Skeletal muscle satellite cell (primary cell): Measurements from ENCODE around the gene UGT1A10.

Experiments used
- H3K27me3 ChIP-seq: 2 replicates; pipeline ENCODE4 v1.7.0; 2013; ENCODE audit warnings: low read length; ENCODE audit not compliant: control insufficient read depth, insufficient read depth
- H3K36me3 ChIP-seq: 2 replicates; pipeline ENCODE4 v1.7.0; 2013; ENCODE audit warnings: mild to moderate bottlenecking, control low read depth, low read length; ENCODE audit not compliant: insufficient read depth
- H3K4me1 ChIP-seq: 2 replicates; pipeline ENCODE4 v1.7.0; 2013; ENCODE audit warnings: low read length; ENCODE audit not compliant: control insufficient read depth, insufficient read depth
- H3K4me2 ChIP-seq: 2 replicates; pipeline ENCODE4 v1.7.0; 2013; ENCODE audit warnings: mild to moderate bottlenecking, low read length
- H3K4me3 ChIP-seq: 2 replicates; pipeline ENCODE4 v1.7.0; 2013; ENCODE audit warnings: low read length
- H3K9ac ChIP-seq: 2 replicates; pipeline ENCODE4 v1.7.0; 2013; ENCODE audit warnings: mild to moderate bottlenecking, low read depth, low read length, moderate library complexity
- H3K9me3 ChIP-seq: replicated peaks from 2 replicates; pipeline ENCODE4 v1.7.0; 2013; ENCODE audit warnings: mild to moderate bottlenecking, control low read depth, low read length

The UGT1A10 gene

GRCh38 chr2:233768076-233768475 is 131.8 kb downstream of the UGT1A10 start:
- peaks cover 14% of the 10 kb centered on the region for H3K4me1 ChIP-seq
- H3K9ac ChIP-seq = no peak overlapping the region
- H3K36me3 ChIP-seq = no peaks in the 10 kb centered on the region
- no peak overlapping the region for H3K4me2 ChIP-seq
- H3K4me3 ChIP-seq = no peak overlapping the region
- no peaks in the 10 kb centered on the region for H3K9me3 ChIP-seq
- H3K27me3 ChIP-seq = peaks cover 4% of the 10 kb centered on the region

DNA sequence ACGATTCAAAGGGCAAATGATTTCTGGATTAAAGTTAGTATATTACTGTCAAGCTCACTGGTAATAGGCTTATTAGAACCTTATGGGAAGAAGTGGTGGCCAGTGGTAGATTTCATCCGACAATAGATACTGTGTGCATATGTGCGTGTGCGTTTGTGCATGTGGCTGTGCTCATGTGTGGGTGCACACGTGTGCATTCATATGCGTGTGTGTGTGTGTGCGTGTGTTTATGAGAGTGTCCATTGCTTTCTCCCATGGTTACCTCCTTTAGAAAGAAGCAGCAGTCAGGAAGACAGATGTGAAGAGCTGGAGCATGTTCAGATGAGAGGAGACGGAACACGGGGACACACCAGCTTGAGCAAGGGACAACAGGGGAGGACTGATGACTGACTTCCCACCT is 133.0 kb downstream of the UGT1A10 start:
- H3K36me3 ChIP-seq = no peaks in the 10 kb centered on the region
- no peak overlapping the region for H3K4me3 ChIP-seq
- H3K4me1 ChIP-seq = peaks cover 8% of the 10 kb centered on the region
- no peak overlapping the region for H3K9ac ChIP-seq
- H3K27me3 ChIP-seq = peaks cover 4% of the 10 kb centered on the region
- H3K4me2 ChIP-seq = no peak overlapping the region
- no peaks in the 10 kb centered on the region for H3K9me3 ChIP-seq

- H3K9ac ChIP-seq = no peak overlapping the region
- H3K36me3 ChIP-seq = no peaks in the 10 kb centered on the region
- H3K9me3 ChIP-seq = no peaks in the 10 kb centered on the region
- H3K4me2 ChIP-seq = no peak overlapping the region
- H3K4me1 ChIP-seq = no peaks in the 10 kb centered on the region
- H3K4me3 ChIP-seq = no peak overlapping the region
- peaks cover 4% of the 10 kb centered on the region for H3K27me3 ChIP-seq
Measured at GRCh38 chr2:233772153-233772552, 135.9 kb downstream of the UGT1A10 start.

DNA sequence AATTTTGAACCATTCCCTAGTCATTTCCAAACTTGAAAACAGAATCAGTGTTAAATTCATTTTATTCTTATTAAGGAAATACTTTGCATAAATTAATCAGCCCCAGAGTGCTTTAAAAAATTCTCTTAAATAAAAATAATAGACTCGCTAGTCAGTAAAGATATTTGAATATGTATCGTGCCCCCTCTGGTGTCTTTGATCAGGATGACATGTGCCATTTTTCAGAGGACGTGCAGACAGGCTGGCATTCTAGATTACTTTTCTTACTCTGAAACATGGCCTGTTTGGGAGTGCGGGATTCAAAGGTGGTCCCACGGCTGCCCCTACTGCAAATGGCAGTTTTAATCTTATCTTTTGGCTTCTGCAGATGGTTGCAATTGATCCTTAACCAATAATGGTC is 136.3 kb downstream of the UGT1A10 start:
- Histone ChIP-seq H3K36me3 (no peaks in the 10 kb centered on the region), H3K4me3 (no peak overlapping the region), H3K4me1 (no peaks in the 10 kb centered on the region), H3K4me2 (no peak overlapping the region), H3K9ac (no peak overlapping the region), H3K27me3 (peaks cover 4% of the 10 kb centered on the region), H3K9me3 (no peaks in the 10 kb centered on the region)

DNA sequence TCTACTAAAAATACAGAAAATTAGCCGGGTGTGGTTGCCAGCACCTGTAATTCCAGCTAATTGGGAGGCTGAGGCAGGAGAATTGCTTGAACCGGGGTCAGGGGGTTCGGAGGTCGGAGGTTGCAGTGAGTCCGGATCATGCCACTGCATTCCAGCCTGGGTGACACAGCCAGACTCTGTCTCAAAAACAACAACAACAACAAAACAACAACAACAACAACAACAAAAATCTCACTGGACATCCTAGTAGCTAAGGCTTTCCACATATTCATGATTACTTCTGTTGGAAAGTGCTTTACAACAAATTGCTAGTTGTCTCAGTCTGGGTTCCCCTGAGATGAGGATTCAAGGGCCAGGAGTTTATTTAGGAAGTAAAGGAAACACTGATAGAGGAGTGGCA is 137.6 kb downstream of the UGT1A10 start:
- Histone ChIP-seq H3K9me3 (no peaks in the 10 kb centered on the region), H3K36me3 (no peaks in the 10 kb centered on the region), H3K4me1 (no peaks in the 10 kb centered on the region), H3K27me3 (peaks cover 3% of the 10 kb centered on the region), H3K4me3 (no peak overlapping the region), H3K4me2 (no peak overlapping the region), H3K9ac (no peak overlapping the region)

- H3K9ac ChIP-seq = no peak overlapping the region
Measured at GRCh38 chr2:233775414-233775813, 139.2 kb downstream of the UGT1A10 start.

DNA sequence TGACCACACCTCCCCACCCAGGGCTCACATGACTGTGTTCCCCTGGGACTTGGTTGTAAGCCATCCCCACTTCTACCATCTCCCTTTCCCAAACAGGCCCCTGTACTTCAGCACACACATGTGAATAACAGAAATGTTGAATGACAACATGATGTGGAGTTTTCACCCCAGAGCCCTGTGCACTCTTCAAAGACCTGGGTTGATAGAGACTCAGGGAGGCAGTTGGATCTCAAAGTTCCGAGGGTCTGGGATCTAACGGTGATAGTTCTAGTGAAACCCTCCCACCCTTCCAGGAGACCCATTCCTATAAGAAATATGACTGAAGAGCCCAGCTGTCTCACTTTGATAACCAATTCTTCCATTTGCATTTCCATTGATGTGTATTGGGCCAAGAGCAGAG is 141.8 kb downstream of the UGT1A10 start, which contains the start of gene MROH2A:
TSS of gene MROH2A (plus strand) at position 301 of the 400 bp plus-strand sequence. CDS start 1,029 bp downstream, outside the sequence.
- no peaks in the 10 kb centered on the region for H3K36me3 ChIP-seq
- H3K9ac ChIP-seq = no peak within 1 kb of the TSS
- H3K4me1 ChIP-seq = no peaks in the 10 kb centered on the region
- no peak within 1 kb of the TSS for H3K4me2 ChIP-seq
- H3K9me3 ChIP-seq = no peaks in the 10 kb centered on the region
- H3K4me3 ChIP-seq = no peak within 1 kb of the TSS
- peaks cover 3% of the 10 kb centered on the region for H3K27me3 ChIP-seq

More at GRCh38 chr2:233775414-233775813, 139.2 kb downstream of the UGT1A10 start:
- no peaks in the 10 kb centered on the region for H3K36me3 ChIP-seq
- H3K4me1 ChIP-seq = no peaks in the 10 kb centered on the region
- H3K4me2 ChIP-seq = no peak overlapping the region
- no peaks in the 10 kb centered on the region for H3K9me3 ChIP-seq
- H3K4me3 ChIP-seq = no peak overlapping the region
- peaks cover 3% of the 10 kb centered on the region for H3K27me3 ChIP-seq

GRCh38 chr2:233779722-233780121 is 143.5 kb downstream of the UGT1A10 start:
- no peak overlapping the region for H3K4me2 ChIP-seq
- no peak overlapping the region for H3K4me3 ChIP-seq
- no peaks in the 10 kb centered on the region for H3K9me3 ChIP-seq
- H3K4me1 ChIP-seq = no peaks in the 10 kb centered on the region
- H3K27me3 ChIP-seq = peaks cover 3% of the 10 kb centered on the region
- no peaks in the 10 kb centered on the region for H3K36me3 ChIP-seq
- H3K9ac ChIP-seq = no peak overlapping the region

- Histone ChIP-seq H3K27me3 (peaks cover 3% of the 10 kb centered on the region), H3K4me3 (no peak overlapping the region), H3K36me3 (no peaks in the 10 kb centered on the region)
Measured at GRCh38 chr2:233780771-233781170, 144.5 kb downstream of the UGT1A10 start.

DNA sequence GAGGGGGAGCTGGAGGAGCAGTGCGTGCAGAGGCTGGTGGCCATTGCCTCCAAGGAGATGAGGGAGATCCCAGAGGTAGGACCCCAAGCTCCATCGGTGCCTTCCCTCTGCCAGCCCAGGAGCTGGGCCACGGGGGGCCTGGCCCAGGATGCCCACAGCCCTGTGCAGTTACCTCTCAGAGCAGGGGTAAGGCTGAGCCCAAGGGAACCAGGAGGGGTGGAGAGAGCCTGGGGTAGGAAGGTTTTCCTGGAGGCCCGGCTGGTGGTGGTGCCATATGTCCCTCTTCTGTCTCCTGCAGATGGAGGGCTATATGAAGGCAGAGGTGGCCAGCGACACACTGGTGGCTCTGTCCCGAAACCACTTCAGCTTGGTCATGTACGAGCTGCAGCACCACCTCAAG is 153.3 kb downstream of the UGT1A10 start:
- H3K4me3 ChIP-seq = no peak overlapping the region
- no peaks in the 10 kb centered on the region for H3K9me3 ChIP-seq
- H3K9ac ChIP-seq = no peak overlapping the region
- H3K4me2 ChIP-seq = no peak overlapping the region
- H3K27me3 ChIP-seq = no peaks in the 10 kb centered on the region
- H3K36me3 ChIP-seq = no peaks in the 10 kb centered on the region
- H3K4me1 ChIP-seq = no peaks in the 10 kb centered on the region

More at GRCh38 chr2:233780771-233781170, 144.5 kb downstream of the UGT1A10 start:
- Histone ChIP-seq H3K4me2 (no peak overlapping the region), H3K9ac (no peak overlapping the region), H3K9me3 (no peaks in the 10 kb centered on the region), H3K4me1 (no peaks in the 10 kb centered on the region)

DNA sequence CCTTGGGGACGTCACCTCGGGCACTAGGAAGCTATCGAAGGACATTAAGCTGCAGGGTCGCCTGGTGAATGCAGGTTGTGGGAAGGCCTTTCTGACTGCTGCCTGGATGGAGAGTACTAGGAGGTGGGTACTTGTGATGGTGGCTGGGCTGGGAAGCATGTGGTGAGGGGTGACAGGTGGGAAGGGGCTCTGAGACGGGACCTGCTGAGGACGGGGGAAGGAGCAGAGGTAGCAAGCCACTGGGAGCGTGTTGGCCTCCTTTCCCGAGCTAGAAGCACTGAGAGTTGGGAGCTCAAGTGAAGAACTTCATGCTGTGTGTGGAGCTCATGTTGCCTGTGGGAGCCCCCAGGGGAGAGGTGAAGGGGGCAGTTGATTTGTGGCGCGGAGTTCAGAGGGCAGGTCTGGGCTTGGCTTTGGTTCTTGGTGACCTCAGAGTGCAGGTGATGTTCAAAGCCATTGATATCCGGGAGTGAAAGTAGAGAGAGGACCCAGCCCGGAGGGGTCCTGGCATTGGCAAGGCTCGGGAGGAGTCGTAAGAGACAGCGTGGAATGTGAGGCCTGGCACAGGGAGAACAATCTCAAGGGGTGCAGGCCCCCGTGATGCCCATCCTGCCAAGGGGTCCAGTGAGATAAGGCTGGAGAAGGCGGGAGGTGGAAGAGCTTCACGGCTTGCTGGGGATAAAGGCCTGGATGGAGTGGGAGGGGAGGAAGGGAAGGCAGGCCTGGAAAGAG is 155.1 kb downstream of the UGT1A10 start:
- Histone ChIP-seq H3K9me3 (no peaks in the 10 kb centered on the region), H3K4me3 (no peak overlapping the region), H3K36me3 (no peaks in the 10 kb centered on the region), H3K9ac (no peak overlapping the region), H3K4me2 (no peak overlapping the region), H3K27me3 (no peaks in the 10 kb centered on the region), H3K4me1 (no peaks in the 10 kb centered on the region)

DNA sequence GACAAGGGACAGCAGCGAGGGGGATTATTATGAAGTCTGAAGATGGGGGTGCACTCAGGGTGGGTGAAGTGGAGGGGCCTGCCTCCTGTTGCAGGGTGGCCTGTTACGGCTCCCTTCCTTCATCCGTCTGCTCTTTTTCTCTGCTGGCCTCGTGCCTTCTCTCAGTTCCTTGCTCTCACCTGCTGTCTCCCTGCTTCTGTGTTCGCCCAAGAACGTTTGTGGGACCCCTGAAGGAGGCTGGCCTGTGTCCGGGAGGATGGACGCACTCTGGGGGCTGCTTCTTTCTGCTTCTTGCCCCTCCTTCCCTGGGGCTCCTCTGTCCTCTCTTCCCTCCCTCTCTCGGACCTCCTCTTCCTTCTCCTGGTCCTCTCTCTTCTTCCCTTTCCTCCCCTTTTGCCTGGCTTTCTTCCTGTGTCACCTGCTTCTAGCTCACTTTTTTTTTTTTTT is 155.7 kb downstream of the UGT1A10 start:
- H3K4me3 ChIP-seq = no peak overlapping the region
- no peaks in the 10 kb centered on the region for H3K9me3 ChIP-seq
- no peaks in the 10 kb centered on the region for H3K36me3 ChIP-seq
- no peaks in the 10 kb centered on the region for H3K4me1 ChIP-seq
- no peak overlapping the region for H3K4me2 ChIP-seq
- H3K9ac ChIP-seq = no peak overlapping the region
- H3K27me3 ChIP-seq = no peaks in the 10 kb centered on the region
